Hepatocyte (in vitro differentiated cells): ENCODE results near the gene UBASH3A. TPM values are rescaled to one million over a fixed set of nuclear protein-coding genes. Genes with fewer than 3 reads are reported as not detected.

Experiments
- DNase-seq: peaks from one replicate; pipeline ENCODE4 v3.0.0-alpha.2; 2016; ENCODE audit warnings: low spot score
- H2AFZ ChIP-seq: fragments of 200-600 bp; sonication (generic); 2 replicates; pipeline ENCODE4 v1.6.0; 2016; ENCODE audit warnings: antibody characterized with exemption, mild to moderate bottlenecking
- H3K27ac ChIP-seq: fragments of 200-600 bp; sonication (generic); 2 replicates; pipeline ENCODE4 v1.5.1; 2016; ENCODE audit warnings: mild to moderate bottlenecking
- H3K27me3 ChIP-seq: fragments of 200-600 bp; sonication (generic); 2 replicates; pipeline ENCODE4 v1.6.1; 2016
- H3K36me3 ChIP-seq: fragments of 200-600 bp; sonication (generic); replicated peaks from 2 replicates; pipeline ENCODE4 v1.5.1; 2016; ENCODE audit warnings: low read depth; ENCODE audit not compliant: insufficient read depth
- H3K4me1 ChIP-seq: fragments of 200-600 bp; sonication (generic); 2 replicates; pipeline ENCODE4 v1.5.1; 2016; ENCODE audit warnings: mild to moderate bottlenecking, moderate library complexity; ENCODE audit not compliant: insufficient read depth
- H3K4me2 ChIP-seq: fragments of 200-600 bp; sonication (generic); 2 replicates; pipeline ENCODE4 v1.6.0; 2016
- H3K4me3 ChIP-seq: fragments of 200-600 bp; sonication (generic); 2 replicates; pipeline ENCODE4 v1.5.1; 2016; ENCODE audit warnings: mild to moderate bottlenecking
- H3K79me2 ChIP-seq: fragments of 200-600 bp; sonication (generic); 2 replicates; pipeline ENCODE4 v1.6.0; 2017; ENCODE audit warnings: mild to moderate bottlenecking
- H3K9me2 ChIP-seq: fragments of 200-600 bp; sonication (generic); replicated peaks from 2 replicates; pipeline ENCODE4 v1.6.0; 2017; ENCODE audit warnings: mild to moderate bottlenecking; ENCODE audit not compliant: insufficient read depth
- H3K9me3 ChIP-seq: fragments of 200-600 bp; sonication (generic); 2 replicates; pipeline ENCODE4 v1.5.1; 2016; ENCODE audit warnings: low read depth, mild to moderate bottlenecking
- H4K20me1 ChIP-seq: fragments of 200-600 bp; sonication (generic); 2 replicates; pipeline ENCODE4 v1.6.0; 2016; ENCODE audit warnings: mild to moderate bottlenecking; ENCODE audit not compliant: insufficient read depth, poor library complexity, severe bottlenecking
- EZH2 ChIP-seq: fragments of 200-600 bp; sonication (generic); IDR thresholded peaks from 2 replicates; pipeline ENCODE4 v1.6.1; 2016; ENCODE audit warnings: antibody characterized with exemption, mild to moderate bottlenecking, borderline replicate concordance
- EZH2phosphoT487 ChIP-seq: fragments of 200-600 bp; sonication (generic); IDR thresholded peaks from one replicate; pipeline ENCODE4 v1.6.1; 2018; ENCODE audit warnings: antibody characterized with exemption, mild to moderate bottlenecking, low read depth, moderate library complexity; ENCODE audit not compliant: unreplicated experiment, severe bottlenecking
- WGBS: methylation state at CpG from one replicate; pipeline ENCODE4 v1.1.6; 2016; ENCODE audit warnings: low lambda C conversion rate; ENCODE audit errors: missing lambda C conversion rate; 5-methylcytosine and 5-hydroxymethylcytosine counted together
- polyA plus RNA-seq: library from polyadenylated mRNA; unstranded; fragments of >200 nt; fragmentation: Nextera tagmentation; extraction: Ambion mirVana; gene quantifications from 2 replicates; pipeline ENCODE4 v1.2.1, GENCODE V29; 2016
- total RNA-seq: library from RNA; depleted of rRNA; stranded (reverse); fragments of >200 nt; gene quantifications from 2 replicates; pipeline ENCODE4 v1.2.3, GENCODE V29; 2014
- TF ChIP-seq, protein P1 (sequence below): fragments of 200-600 bp; sonication (generic); IDR thresholded peaks from 2 replicates; pipeline ENCODE4 v1.5.1; 2016; ENCODE audit warnings: antibody characterized with exemption, mild to moderate bottlenecking; ENCODE audit not compliant: poor library complexity

The UBASH3A gene
- total and polyA plus RNA-seq, 2 experiments from 2014 or later, result not detected

GRCh38 chr21:42479582-42479981 lies 75.9 kb downstream of the UBASH3A start:
- Histone ChIP-seq H3K4me1 (peaks cover 4% of the 10 kb centered on the region), H2AFZ (no peak overlapping the region), H3K9me2 (no peaks in the 10 kb centered on the region), H3K9me3 (no peaks in the 10 kb centered on the region), H3K27ac (no peak overlapping the region), H3K4me3 (no peak overlapping the region), H4K20me1 (no peaks in the 10 kb centered on the region), H3K36me3 (no peaks in the 10 kb centered on the region), H3K4me2 (no peak overlapping the region), H3K79me2 (no peaks in the 10 kb centered on the region), H3K27me3 (no peaks in the 10 kb centered on the region)
- no peak for DNase-seq
- TF ChIP-seq EZH2 (no peak), EZH2phosphoT487 (no peak)
- TF ChIP-seq, protein P1, sequence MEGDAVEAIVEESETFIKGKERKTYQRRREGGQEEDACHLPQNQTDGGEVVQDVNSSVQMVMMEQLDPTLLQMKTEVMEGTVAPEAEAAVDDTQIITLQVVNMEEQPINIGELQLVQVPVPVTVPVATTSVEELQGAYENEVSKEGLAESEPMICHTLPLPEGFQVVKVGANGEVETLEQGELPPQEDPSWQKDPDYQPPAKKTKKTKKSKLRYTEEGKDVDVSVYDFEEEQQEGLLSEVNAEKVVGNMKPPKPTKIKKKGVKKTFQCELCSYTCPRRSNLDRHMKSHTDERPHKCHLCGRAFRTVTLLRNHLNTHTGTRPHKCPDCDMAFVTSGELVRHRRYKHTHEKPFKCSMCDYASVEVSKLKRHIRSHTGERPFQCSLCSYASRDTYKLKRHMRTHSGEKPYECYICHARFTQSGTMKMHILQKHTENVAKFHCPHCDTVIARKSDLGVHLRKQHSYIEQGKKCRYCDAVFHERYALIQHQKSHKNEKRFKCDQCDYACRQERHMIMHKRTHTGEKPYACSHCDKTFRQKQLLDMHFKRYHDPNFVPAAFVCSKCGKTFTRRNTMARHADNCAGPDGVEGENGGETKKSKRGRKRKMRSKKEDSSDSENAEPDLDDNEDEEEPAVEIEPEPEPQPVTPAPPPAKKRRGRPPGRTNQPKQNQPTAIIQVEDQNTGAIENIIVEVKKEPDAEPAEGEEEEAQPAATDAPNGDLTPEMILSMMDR, result no peak
- WGBS, result 85% methylated on average over 5 of the region's 5 CpGs

GRCh38 chr21:42480736-42481135 lies 77.0 kb downstream of the UBASH3A start:
- no peaks in the 10 kb centered on the region for H4K20me1 ChIP-seq
- H3K27me3 ChIP-seq, result no peaks in the 10 kb centered on the region
- no peaks in the 10 kb centered on the region for H3K79me2 ChIP-seq
- no peaks in the 10 kb centered on the region for H3K36me3 ChIP-seq
- H2AFZ ChIP-seq, result no peak overlapping the region
- WGBS, result 93% methylated on average over 10 of the region's 10 CpGs
- no peak overlapping the region for H3K27ac ChIP-seq
- no peaks in the 10 kb centered on the region for H3K9me3 ChIP-seq
- H3K4me1 ChIP-seq, result no peaks in the 10 kb centered on the region
- TF ChIP-seq, protein P1, result no peak
- TF ChIP-seq EZH2 (no peak), EZH2phosphoT487 (no peak)
- DNase-seq, result no peak
- no peak overlapping the region for H3K4me3 ChIP-seq
- no peaks in the 10 kb centered on the region for H3K9me2 ChIP-seq
- no peak overlapping the region for H3K4me2 ChIP-seq

DNA sequence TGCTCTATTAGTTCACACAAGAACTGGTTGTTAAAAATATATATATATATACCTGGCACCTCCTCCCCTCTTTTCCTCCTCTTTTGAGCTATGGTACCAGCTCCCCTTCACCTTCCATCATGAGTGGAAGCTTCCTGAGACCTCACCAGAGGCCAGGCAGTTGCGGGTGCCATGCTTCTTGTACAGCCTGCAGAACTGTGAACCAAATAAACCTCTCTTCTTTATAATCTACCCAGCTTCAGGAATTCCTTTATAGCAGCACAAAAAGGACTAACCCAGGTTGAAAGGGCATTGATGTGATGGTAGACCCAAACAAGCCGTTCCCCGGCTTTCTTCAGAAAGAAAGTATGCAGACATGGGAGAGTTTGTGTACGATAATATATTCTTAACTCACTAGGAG lies 77.5 kb downstream of the UBASH3A start:
- no peak overlapping the region for H2AFZ ChIP-seq
- WGBS, result 94% methylated on average over 4 of the region's 4 CpGs
- H3K4me2 ChIP-seq, result no peak overlapping the region
- no peak overlapping the region for H3K27ac ChIP-seq
- H3K79me2 ChIP-seq, result no peaks in the 10 kb centered on the region
- TF ChIP-seq EZH2phosphoT487, result no peak
- no peak for TF ChIP-seq EZH2
- TF ChIP-seq, protein P1, result no peak
- no peaks in the 10 kb centered on the region for H4K20me1 ChIP-seq
- H3K4me3 ChIP-seq, result no peak overlapping the region
- H3K4me1 ChIP-seq, result no peaks in the 10 kb centered on the region
- H3K27me3 ChIP-seq, result no peaks in the 10 kb centered on the region
- no peak for DNase-seq
- no peaks in the 10 kb centered on the region for H3K9me3 ChIP-seq
- H3K36me3 ChIP-seq, result no peaks in the 10 kb centered on the region
- H3K9me2 ChIP-seq, result no peaks in the 10 kb centered on the region

GRCh38 chr21:42484966-42485365 lies 81.3 kb downstream of the UBASH3A start:
- no peak for DNase-seq
- Histone ChIP-seq H2AFZ (no peak overlapping the region), H3K27ac (no peak overlapping the region), H3K36me3 (no peaks in the 10 kb centered on the region), H3K9me3 (no peaks in the 10 kb centered on the region), H3K9me2 (no peaks in the 10 kb centered on the region), H3K79me2 (no peaks in the 10 kb centered on the region), H3K4me1 (no peaks in the 10 kb centered on the region), H3K4me3 (no peak overlapping the region), H3K4me2 (no peak overlapping the region), H3K27me3 (no peaks in the 10 kb centered on the region), H4K20me1 (no peaks in the 10 kb centered on the region)
- 88% methylated on average over 7 of the region's 7 CpGs for WGBS
- TF ChIP-seq EZH2 (no peak), EZH2phosphoT487 (no peak)
- TF ChIP-seq, protein P1, result no peak
